Gastrocnemius medialis (tissue), 4 donors: Measurements from ENCODE around the gene CDKL4. TPM values are rescaled to one million over a fixed set of nuclear protein-coding genes. Genes with fewer than 3 reads are reported as not detected.
"Not testable (repeated sequence)": the region's sequence is repeated elsewhere in the genome, so short reads cannot be mapped to it uniquely, and the experiment has no call there.

ENCODE experiments used
- ATAC-seq, 2 donors: fragments of 150-250 bp; one replicate each; pipeline ENCODE4 v1.9.1; 2016
- DNase-seq, 2 donors: peaks; one replicate each; pipeline ENCODE4 v3.0.0-alpha.2; 2019
- H3K27ac ChIP-seq, 4 donors: fragments of 200-600 bp; sonication (generic); 1 replicate in 1 of 4; 2 replicates in 3 of 4; pipeline ENCODE4 v1.5.1; 2016 to 2018; ENCODE audit warnings: mild to moderate bottlenecking in 2 of 4, moderate library complexity in 1 of 4
- H3K27me3 ChIP-seq, 3 donors: fragments of 200-600 bp; sonication (generic) in 2 of 3; 1 replicate in 1 of 3; 2 replicates in 2 of 3; pipeline versions ENCODE4 v1.5.1 to v1.6.0; 2016 to 2019; ENCODE audit warnings: mild to moderate bottlenecking in 1 of 3, moderate library complexity in 1 of 3
- H3K36me3 ChIP-seq, 2 donors: fragments of 200-600 bp; sonication (generic) in 1 of 2; one replicate each; pipeline ENCODE4 v1.5.1; 2017 to 2018
- H3K4me1 ChIP-seq, 2 donors: fragments of 200-600 bp; sonication (generic) in 1 of 2; one replicate each; pipeline ENCODE4 v1.5.1; 2016 to 2017; ENCODE audit warnings: mild to moderate bottlenecking in 2 of 2
- H3K4me3 ChIP-seq, 4 donors: fragments of 200-600 bp; sonication (generic) in 3 of 4; 1 replicate in 1 of 4; 2 replicates in 3 of 4; pipeline ENCODE4 v1.5.1; 2016 to 2019; ENCODE audit warnings: mild to moderate bottlenecking in 2 of 4
- H3K9me3 ChIP-seq, 3 donors: fragments of 200-600 bp; sonication (generic) in 2 of 3; 1 replicate in 1 of 3; 2 replicates in 2 of 3; pipeline ENCODE4 v1.5.1; 2016 to 2019
- CTCF ChIP-seq, 5 experiments: fragments of 450-650 bp in 3 of 5; fragments of 200-600 bp in 2 of 5; sonication (generic) in 2 of 5; IDR thresholded peaks in 4 of 5; conservative IDR thresholded peaks in 1 of 5; 1 replicate in 4 of 5; 2 replicates in 1 of 5; pipeline ENCODE4 v1.5.1; 2016 to 2019; ENCODE audit warnings: antibody characterized with exemption in 5 of 5, mild to moderate bottlenecking in 3 of 5, moderate library complexity in 3 of 5
- POLR2A ChIP-seq, 2 donors: fragments of 450-650 bp; IDR thresholded peaks; one replicate each; pipeline ENCODE4 v1.6.1; 2017; ENCODE audit warnings: antibody characterized with exemption in 2 of 2, mild to moderate bottlenecking in 2 of 2, moderate library complexity in 2 of 2
- in situ Hi-C, 4 donors: fragments of 200-750 bp; cut with MboI; loops; one replicate each; pipeline versions ENCODE4 v1.15.0 to v1.8.0; 2017; ENCODE audit warnings: low sequenced_read_pairs in 4 of 4
- intact Hi-C: fragments of 100-400 bp; cut with DNase I; formaldehyde crosslinking; loops from one replicate; pipeline ENCODE4 v1.15.1; 2023; ENCODE audit warnings: low total_unique reads
- total RNA-seq, 4 donors: library from RNA; depleted of rRNA; stranded (reverse); fragments of >200 nt; gene quantifications; one replicate each; pipeline versions ENCODE4 v1.1.0 to v1.2.3, GENCODE V29; 2016

Gene CDKL4
- total RNA-seq, 4 donors from 2014 or later, result 0.36 to 1.1 TPM; not detected in 2

DNA sequence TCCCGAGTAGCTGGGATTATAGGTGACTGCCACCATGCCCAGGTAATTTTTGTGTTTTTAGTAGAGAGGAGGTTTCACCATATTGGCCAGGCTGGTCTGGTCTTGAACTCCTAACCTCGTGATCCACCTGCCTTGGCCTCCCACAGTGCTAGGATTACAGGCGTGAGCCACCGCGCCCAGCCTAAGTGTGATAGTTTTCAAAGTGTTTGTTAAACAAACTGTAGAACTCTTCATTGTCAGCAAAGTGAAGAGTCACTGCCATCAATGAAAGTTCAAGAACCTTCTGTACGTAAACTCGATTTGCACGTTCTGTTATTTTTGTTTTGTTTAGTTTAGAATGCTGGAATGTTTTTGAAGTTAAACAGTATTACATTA lies 104.9 kb downstream of the CDKL4 start:
- H3K4me3 ChIP-seq, result no peak overlapping the region
- H3K27ac ChIP-seq, result peak overlapping the region; percentile 71 to 84 (median 76)
- H3K27me3 ChIP-seq, result no peaks in the 10 kb centered on the region
- H3K36me3 ChIP-seq, result no peaks in the 10 kb centered on the region
- no peaks in the 10 kb centered on the region for H3K9me3 ChIP-seq
- no peak for DNase-seq
- in situ Hi-C loops (no loop called here), intact Hi-C loops (loop anchor here (2.0 kb wide), 1 partner anchor 14 kb away; no protein-coding TSS in a partner anchor)
- ATAC-seq, result no peak
- TF ChIP-seq POLR2A (IDR thresholded peaks at IDR 0.05) (no peak), CTCF (IDR thresholded peaks at IDR 0.05 in 4 of 5, conservative IDR thresholded peaks at IDR 0.05 in 1 of 5) (no peak)
- peaks cover 17 to 31% of the 10 kb centered on the region in 2 donors for H3K4me1 ChIP-seq

GRCh38 chr2:39138187-39138836 lies 105.5 kb downstream of the CDKL4 start:
- intact Hi-C loops, result loop anchor here (2.0 kb wide), 1 partner anchor 14 kb away; no protein-coding TSS in a partner anchor

DNA sequence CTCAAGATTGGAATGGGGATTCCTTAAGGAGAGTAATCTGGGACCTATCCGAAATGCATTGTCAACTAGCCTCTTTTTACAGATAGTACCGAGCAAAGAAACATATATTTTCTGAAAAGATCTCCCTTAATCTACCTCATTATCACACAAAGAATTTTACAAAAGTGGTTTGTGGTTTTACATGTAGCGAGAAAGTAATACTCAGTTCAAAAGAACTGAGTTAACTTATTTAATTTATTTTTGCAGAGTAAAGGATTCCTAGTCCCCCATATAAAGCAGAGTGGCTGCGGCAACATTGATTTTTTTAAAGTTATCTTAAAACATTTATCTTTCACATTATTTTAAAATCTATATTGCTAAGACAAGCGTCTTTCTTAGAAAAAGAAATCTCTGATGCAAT lies 107.0 kb downstream of the CDKL4 start:
- TF ChIP-seq CTCF (IDR thresholded peaks at IDR 0.05 in 4 of 5, conservative IDR thresholded peaks at IDR 0.05 in 1 of 5), result no peak
- Histone ChIP-seq H3K27ac (no peak overlapping the region), H3K9me3 (no peaks in the 10 kb centered on the region), H3K27me3 (no peaks in the 10 kb centered on the region), H3K36me3 (no peaks in the 10 kb centered on the region), H3K4me1 (peaks cover 12 to 21% of the 10 kb centered on the region in 2 donors), H3K4me3 (no peak overlapping the region)
- DNase-seq (no peak), ATAC-seq (no peak)
- in situ Hi-C loops (no loop called here), intact Hi-C loops (no loop called here)

More at GRCh38 chr2:39138187-39138836, 105.5 kb downstream of the CDKL4 start:
- H3K36me3 ChIP-seq, H3K4me3 ChIP-seq, DNase-seq, H3K9me3 ChIP-seq, ATAC-seq, in situ Hi-C loops, H3K27me3 ChIP-seq: not testable (repeated sequence)
- Histone ChIP-seq H3K27ac (peak overlapping the region in 1 of 4 donors; percentile 20), H3K4me1 (peaks cover 17 to 31% of the 10 kb centered on the region in 2 donors)

DNA sequence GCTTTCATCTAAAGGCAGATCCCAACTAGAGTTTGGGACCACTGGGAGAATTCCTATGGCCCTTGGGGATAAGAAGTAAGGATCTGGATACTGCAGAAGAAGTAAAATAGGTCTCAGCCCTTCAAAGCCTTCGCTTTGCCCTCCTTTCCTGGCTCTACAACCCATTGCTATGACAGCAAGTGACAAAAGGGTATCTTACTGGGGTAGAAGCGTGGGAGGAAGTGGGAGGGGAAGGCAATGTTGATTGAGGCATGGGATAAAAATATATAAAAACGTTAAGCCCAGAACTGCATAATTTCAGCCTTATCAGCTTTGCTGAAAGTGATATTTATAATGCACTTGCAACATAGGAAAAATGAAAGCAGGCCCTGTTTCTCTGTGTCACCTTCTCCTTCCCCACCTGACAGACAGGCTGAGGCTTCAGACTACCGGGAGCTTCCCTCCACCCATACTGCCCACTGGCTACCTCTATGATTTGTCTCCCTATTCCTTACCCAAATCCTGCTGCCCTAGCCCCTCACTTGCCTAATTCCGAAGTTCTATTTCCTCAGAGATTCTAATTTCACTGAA lies 108.0 kb downstream of the CDKL4 start:
- H3K27me3 ChIP-seq, result no peaks in the 10 kb centered on the region
- intact Hi-C loops (no loop called here), in situ Hi-C loops (no loop called here)
- ATAC-seq, result no peak
- H3K4me1 ChIP-seq, result peaks cover 1 to 11% of the 10 kb centered on the region in 2 donors
- no peak overlapping the region for H3K27ac ChIP-seq
- H3K9me3 ChIP-seq, result no peaks in the 10 kb centered on the region
- no peak overlapping the region for H3K4me3 ChIP-seq
- TF ChIP-seq POLR2A (IDR thresholded peaks at IDR 0.05) (no peak), CTCF (IDR thresholded peaks at IDR 0.05 in 4 of 5, conservative IDR thresholded peaks at IDR 0.05 in 1 of 5) (no peak)
- no peak for DNase-seq
- H3K36me3 ChIP-seq, result no peaks in the 10 kb centered on the region

GRCh38 chr2:39133215-39133851 lies 110.4 kb downstream of the CDKL4 start:
- H3K36me3 ChIP-seq, result no peaks in the 10 kb centered on the region
- TF ChIP-seq POLR2A (IDR thresholded peaks at IDR 0.05) (no peak), CTCF (IDR thresholded peaks at IDR 0.05 in 4 of 5, conservative IDR thresholded peaks at IDR 0.05 in 1 of 5) (no peak)
- no peak overlapping the region for H3K27ac ChIP-seq
- no peaks in the 10 kb centered on the region for H3K4me1 ChIP-seq
- no peaks in the 10 kb centered on the region for H3K27me3 ChIP-seq
- ATAC-seq (no peak), DNase-seq (no peak)
- H3K4me3 ChIP-seq, result no peak overlapping the region
- in situ Hi-C loops, result no loop called here
- H3K9me3 ChIP-seq, result no peaks in the 10 kb centered on the region
- intact Hi-C loops, result no loop called here
